GM23338 (cell line): ENCODE data around the gene KLKB1. TPM values are rescaled to one million over a fixed set of nuclear protein-coding genes. Genes with fewer than 3 reads are reported as not detected.

Experiments used
- ATAC-seq: fragments of 200-7000 bp; cut with Tn5 transposase; 3 replicates; pipeline ENCODE4 v1.9.1; 2020
- DNase-seq: peaks from one replicate; pipeline ENCODE4 v3.0.0-alpha.2; 2015; ENCODE audit warnings: low spot score
- H2AFZ ChIP-seq: fragments of 200-600 bp; sonication (generic); 2 replicates; pipeline ENCODE4 v1.8.0; 2016; ENCODE audit warnings: antibody characterized with exemption, mild to moderate bottlenecking, moderate library complexity
- H3F3A ChIP-seq: fragments of 200-600 bp; sonication (generic); replicated peaks from 2 replicates; pipeline ENCODE4 v1.8.0; 2017; ENCODE audit warnings: antibody characterized with exemption, mixed run types, low read depth
- H3K27ac ChIP-seq: fragments of 200-600 bp; sonication (generic); 2 replicates; pipeline ENCODE4 v1.6.1; 2016; ENCODE audit warnings: low read depth
- H3K27me3 ChIP-seq: fragments of 200-600 bp; sonication (generic); 2 replicates; pipeline ENCODE4 v1.8.0; 2016; ENCODE audit warnings: mild to moderate bottlenecking, mixed run types, moderate library complexity; ENCODE audit not compliant: insufficient read depth
- H3K36me3 ChIP-seq: fragments of 200-600 bp; sonication (generic); 2 replicates; pipeline ENCODE4 v1.8.0; 2016; ENCODE audit warnings: mild to moderate bottlenecking; ENCODE audit not compliant: insufficient read depth
- H3K4me1 ChIP-seq: fragments of 200-600 bp; sonication (generic); 2 replicates; pipeline ENCODE4 v1.8.0; 2016; ENCODE audit warnings: mild to moderate bottlenecking, moderate library complexity; ENCODE audit not compliant: insufficient read depth
- H3K4me2 ChIP-seq: fragments of 200-600 bp; sonication (generic); 2 replicates; pipeline ENCODE4 v1.7.1; 2017; ENCODE audit warnings: mixed run types
- H3K4me3 ChIP-seq: fragments of 200-600 bp; sonication (generic); 2 replicates; pipeline ENCODE4 v1.6.1; 2016; ENCODE audit warnings: mixed run types
- H3K79me2 ChIP-seq: fragments of 200-600 bp; sonication (generic); replicated peaks from 2 replicates; pipeline ENCODE4 v1.8.0; 2017; ENCODE audit warnings: mild to moderate bottlenecking; ENCODE audit not compliant: insufficient read depth
- H3K9me2 ChIP-seq: fragments of 200-600 bp; sonication (generic); 2 replicates; pipeline ENCODE4 v1.8.0; 2017; ENCODE audit not compliant: insufficient read depth
- H4K20me1 ChIP-seq: fragments of 200-600 bp; sonication (generic); replicated peaks from 2 replicates; pipeline ENCODE4 v1.8.0; 2017; ENCODE audit warnings: mild to moderate bottlenecking; ENCODE audit not compliant: insufficient read depth
- H3K27ac Mint-ChIP-seq: 2 replicates; pipeline ENCODE4 v1.8.0; 2020; ENCODE audit warnings: inconsistent platforms, mild to moderate bottlenecking, moderate library complexity, mixed read lengths
- H3K27me3 Mint-ChIP-seq: 3 replicates; pipeline ENCODE4 v1.8.0; 2022; ENCODE audit warnings: low read depth, mild to moderate bottlenecking, moderate library complexity, mixed read lengths, inconsistent platforms; ENCODE audit not compliant: insufficient read depth, poor library complexity
- H3K36me3 Mint-ChIP-seq: 3 replicates; pipeline ENCODE4 v1.8.0; 2021; ENCODE audit warnings: low read depth, mild to moderate bottlenecking, inconsistent platforms, moderate library complexity, mixed read lengths
- H3K4me1 Mint-ChIP-seq: 3 replicates; pipeline ENCODE4 v1.8.0; 2020; ENCODE audit warnings: mild to moderate bottlenecking, inconsistent platforms, mixed read lengths
- H3K4me3 Mint-ChIP-seq: 3 replicates; pipeline ENCODE4 v1.8.0; 2021; ENCODE audit warnings: moderate library complexity, mild to moderate bottlenecking, inconsistent platforms, mixed read lengths
- H3K9me3 Mint-ChIP-seq: 3 replicates; pipeline ENCODE4 v1.8.0; 2020; ENCODE audit warnings: moderate library complexity, mild to moderate bottlenecking, inconsistent platforms, mixed read lengths
- CREB1 ChIP-seq: fragments of 250-450 bp; sonication (Bioruptor Pico); IDR thresholded peaks from 2 replicates; pipeline ENCODE4 v1.5.0; 2020; ENCODE audit warnings: low read depth, mild to moderate bottlenecking, moderate library complexity
- EZH2 ChIP-seq: fragments of 200-600 bp; sonication (generic); IDR thresholded peaks from one replicate; pipeline ENCODE4 v1.8.0; 2017; ENCODE audit warnings: antibody characterized with exemption, mild to moderate bottlenecking, low read depth; ENCODE audit not compliant: unreplicated experiment
- EZH2phosphoT487 ChIP-seq: fragments of 200-600 bp; sonication (generic); IDR thresholded peaks from one replicate; pipeline ENCODE4 v1.8.1; 2018; ENCODE audit warnings: antibody characterized with exemption; ENCODE audit not compliant: unreplicated experiment
- JUNB ChIP-seq: IDR thresholded peaks from one replicate; pipeline ENCODE4 v1.6.1; 2016; ENCODE audit warnings: antibody characterized with exemption; ENCODE audit not compliant: unreplicated experiment
- NANOG ChIP-seq: IDR thresholded peaks from 2 replicates; pipeline ENCODE4 v1.6.1; 2016; ENCODE audit warnings: antibody characterized with exemption, borderline replicate concordance
- POLR2AphosphoS5 ChIP-seq: IDR thresholded peaks from 2 replicates; pipeline ENCODE4 v1.6.1; 2016; ENCODE audit warnings: antibody characterized with exemption, low read depth
- STAT1 ChIP-seq: IDR thresholded peaks from one replicate; pipeline ENCODE4 v1.6.1; 2016; ENCODE audit warnings: antibody characterized with exemption; ENCODE audit not compliant: unreplicated experiment
- ZNF114 ChIP-seq: fragments of 250-450 bp; sonication (Bioruptor Pico); IDR thresholded peaks from 2 replicates; pipeline ENCODE4 v1.5.0; 2020; ENCODE audit warnings: mild to moderate bottlenecking, moderate library complexity
- ZNF331 ChIP-seq: fragments of 250-450 bp; sonication (Bioruptor Pico); IDR thresholded peaks from 2 replicates; pipeline ENCODE4 v1.5.0; 2020; ENCODE audit warnings: low read depth, mild to moderate bottlenecking, moderate library complexity
- polyA plus RNA-seq: library from polyadenylated mRNA; unstranded; fragments of >200 nt; fragmentation: Nextera tagmentation; extraction: Ambion mirVana; gene quantifications from 2 replicates; pipeline ENCODE4 v1.2.1, GENCODE V29; 2016
- total RNA-seq: library from RNA; depleted of rRNA; stranded (reverse); fragments of >200 nt; shearing (Covaris generic); gene quantifications from 2 replicates; pipeline ENCODE4 v1.2.3, GENCODE V29; 2014
- TF ChIP-seq, protein P1 (sequence below): IDR thresholded peaks from 2 replicates; pipeline ENCODE4 v1.6.1; 2016; ENCODE audit warnings: antibody characterized with exemption
- TF ChIP-seq, protein P2 (sequence below): IDR thresholded peaks from one replicate; pipeline ENCODE4 v1.6.1; 2018; ENCODE audit warnings: antibody characterized with exemption; ENCODE audit not compliant: unreplicated experiment
- TF ChIP-seq, protein P3 (sequence below): fragments of 250-450 bp; sonication (Bioruptor Pico); IDR thresholded peaks from 2 replicates; pipeline ENCODE4 v1.5.0; 2020; ENCODE audit warnings: mild to moderate bottlenecking, moderate library complexity
- TF ChIP-seq, protein P4 (sequence below), 2 experiments: fragments of 200-600 bp in 1 of 2; sonication (generic) in 1 of 2; conservative IDR thresholded peaks; 2 replicates each; pipeline versions ENCODE4 v1.5.1 to v1.6.1; 2016 to 2017; ENCODE audit warnings: antibody characterized with exemption in 2 of 2, low read depth in 2 of 2, mild to moderate bottlenecking in 2 of 2, moderate library complexity in 1 of 2

The KLKB1 gene
- total and polyA plus RNA-seq, 2 experiments from 2014 or later, result 8.6 to 10.9 TPM

DNA sequence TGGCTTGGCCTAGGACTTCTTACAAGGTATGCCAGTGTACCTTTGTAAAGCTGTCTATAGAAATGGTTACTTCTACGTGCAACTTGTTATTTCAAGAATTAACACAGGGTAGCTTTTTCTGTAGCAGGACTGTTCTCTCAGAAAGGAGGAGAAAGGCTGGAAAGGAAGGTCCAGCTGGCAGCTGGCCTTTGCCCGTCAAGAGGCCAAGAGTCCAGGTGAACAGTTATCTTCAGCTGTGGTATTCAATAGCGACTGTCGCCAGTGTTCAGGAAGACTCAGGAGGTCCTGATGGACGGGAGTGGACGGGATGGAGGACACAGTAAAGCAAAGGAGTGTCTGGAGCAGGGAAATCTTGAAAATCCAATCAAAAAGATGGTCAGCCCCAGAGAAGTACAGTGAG is 31.2 kb upstream of the KLKB1 start:
- ATAC-seq, result no peak
- TF ChIP-seq JUNB (no peak), ZNF114 (CRISPR knock-in tag) (no peak), CREB1 (CRISPR knock-in tag) (no peak), ZNF331 (CRISPR knock-in tag) (no peak), EZH2phosphoT487 (no peak), EZH2 (no peak), STAT1 (no peak), NANOG (no peak), POLR2AphosphoS5 (no peak)
- TF ChIP-seq, protein P1, sequence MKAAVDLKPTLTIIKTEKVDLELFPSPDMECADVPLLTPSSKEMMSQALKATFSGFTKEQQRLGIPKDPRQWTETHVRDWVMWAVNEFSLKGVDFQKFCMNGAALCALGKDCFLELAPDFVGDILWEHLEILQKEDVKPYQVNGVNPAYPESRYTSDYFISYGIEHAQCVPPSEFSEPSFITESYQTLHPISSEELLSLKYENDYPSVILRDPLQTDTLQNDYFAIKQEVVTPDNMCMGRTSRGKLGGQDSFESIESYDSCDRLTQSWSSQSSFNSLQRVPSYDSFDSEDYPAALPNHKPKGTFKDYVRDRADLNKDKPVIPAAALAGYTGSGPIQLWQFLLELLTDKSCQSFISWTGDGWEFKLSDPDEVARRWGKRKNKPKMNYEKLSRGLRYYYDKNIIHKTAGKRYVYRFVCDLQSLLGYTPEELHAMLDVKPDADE, result no peak
- TF ChIP-seq, protein P2, sequence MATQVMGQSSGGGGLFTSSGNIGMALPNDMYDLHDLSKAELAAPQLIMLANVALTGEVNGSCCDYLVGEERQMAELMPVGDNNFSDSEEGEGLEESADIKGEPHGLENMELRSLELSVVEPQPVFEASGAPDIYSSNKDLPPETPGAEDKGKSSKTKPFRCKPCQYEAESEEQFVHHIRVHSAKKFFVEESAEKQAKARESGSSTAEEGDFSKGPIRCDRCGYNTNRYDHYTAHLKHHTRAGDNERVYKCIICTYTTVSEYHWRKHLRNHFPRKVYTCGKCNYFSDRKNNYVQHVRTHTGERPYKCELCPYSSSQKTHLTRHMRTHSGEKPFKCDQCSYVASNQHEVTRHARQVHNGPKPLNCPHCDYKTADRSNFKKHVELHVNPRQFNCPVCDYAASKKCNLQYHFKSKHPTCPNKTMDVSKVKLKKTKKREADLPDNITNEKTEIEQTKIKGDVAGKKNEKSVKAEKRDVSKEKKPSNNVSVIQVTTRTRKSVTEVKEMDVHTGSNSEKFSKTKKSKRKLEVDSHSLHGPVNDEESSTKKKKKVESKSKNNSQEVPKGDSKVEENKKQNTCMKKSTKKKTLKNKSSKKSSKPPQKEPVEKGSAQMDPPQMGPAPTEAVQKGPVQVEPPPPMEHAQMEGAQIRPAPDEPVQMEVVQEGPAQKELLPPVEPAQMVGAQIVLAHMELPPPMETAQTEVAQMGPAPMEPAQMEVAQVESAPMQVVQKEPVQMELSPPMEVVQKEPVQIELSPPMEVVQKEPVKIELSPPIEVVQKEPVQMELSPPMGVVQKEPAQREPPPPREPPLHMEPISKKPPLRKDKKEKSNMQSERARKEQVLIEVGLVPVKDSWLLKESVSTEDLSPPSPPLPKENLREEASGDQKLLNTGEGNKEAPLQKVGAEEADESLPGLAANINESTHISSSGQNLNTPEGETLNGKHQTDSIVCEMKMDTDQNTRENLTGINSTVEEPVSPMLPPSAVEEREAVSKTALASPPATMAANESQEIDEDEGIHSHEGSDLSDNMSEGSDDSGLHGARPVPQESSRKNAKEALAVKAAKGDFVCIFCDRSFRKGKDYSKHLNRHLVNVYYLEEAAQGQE, result no peak
- TF ChIP-seq, protein P3, sequence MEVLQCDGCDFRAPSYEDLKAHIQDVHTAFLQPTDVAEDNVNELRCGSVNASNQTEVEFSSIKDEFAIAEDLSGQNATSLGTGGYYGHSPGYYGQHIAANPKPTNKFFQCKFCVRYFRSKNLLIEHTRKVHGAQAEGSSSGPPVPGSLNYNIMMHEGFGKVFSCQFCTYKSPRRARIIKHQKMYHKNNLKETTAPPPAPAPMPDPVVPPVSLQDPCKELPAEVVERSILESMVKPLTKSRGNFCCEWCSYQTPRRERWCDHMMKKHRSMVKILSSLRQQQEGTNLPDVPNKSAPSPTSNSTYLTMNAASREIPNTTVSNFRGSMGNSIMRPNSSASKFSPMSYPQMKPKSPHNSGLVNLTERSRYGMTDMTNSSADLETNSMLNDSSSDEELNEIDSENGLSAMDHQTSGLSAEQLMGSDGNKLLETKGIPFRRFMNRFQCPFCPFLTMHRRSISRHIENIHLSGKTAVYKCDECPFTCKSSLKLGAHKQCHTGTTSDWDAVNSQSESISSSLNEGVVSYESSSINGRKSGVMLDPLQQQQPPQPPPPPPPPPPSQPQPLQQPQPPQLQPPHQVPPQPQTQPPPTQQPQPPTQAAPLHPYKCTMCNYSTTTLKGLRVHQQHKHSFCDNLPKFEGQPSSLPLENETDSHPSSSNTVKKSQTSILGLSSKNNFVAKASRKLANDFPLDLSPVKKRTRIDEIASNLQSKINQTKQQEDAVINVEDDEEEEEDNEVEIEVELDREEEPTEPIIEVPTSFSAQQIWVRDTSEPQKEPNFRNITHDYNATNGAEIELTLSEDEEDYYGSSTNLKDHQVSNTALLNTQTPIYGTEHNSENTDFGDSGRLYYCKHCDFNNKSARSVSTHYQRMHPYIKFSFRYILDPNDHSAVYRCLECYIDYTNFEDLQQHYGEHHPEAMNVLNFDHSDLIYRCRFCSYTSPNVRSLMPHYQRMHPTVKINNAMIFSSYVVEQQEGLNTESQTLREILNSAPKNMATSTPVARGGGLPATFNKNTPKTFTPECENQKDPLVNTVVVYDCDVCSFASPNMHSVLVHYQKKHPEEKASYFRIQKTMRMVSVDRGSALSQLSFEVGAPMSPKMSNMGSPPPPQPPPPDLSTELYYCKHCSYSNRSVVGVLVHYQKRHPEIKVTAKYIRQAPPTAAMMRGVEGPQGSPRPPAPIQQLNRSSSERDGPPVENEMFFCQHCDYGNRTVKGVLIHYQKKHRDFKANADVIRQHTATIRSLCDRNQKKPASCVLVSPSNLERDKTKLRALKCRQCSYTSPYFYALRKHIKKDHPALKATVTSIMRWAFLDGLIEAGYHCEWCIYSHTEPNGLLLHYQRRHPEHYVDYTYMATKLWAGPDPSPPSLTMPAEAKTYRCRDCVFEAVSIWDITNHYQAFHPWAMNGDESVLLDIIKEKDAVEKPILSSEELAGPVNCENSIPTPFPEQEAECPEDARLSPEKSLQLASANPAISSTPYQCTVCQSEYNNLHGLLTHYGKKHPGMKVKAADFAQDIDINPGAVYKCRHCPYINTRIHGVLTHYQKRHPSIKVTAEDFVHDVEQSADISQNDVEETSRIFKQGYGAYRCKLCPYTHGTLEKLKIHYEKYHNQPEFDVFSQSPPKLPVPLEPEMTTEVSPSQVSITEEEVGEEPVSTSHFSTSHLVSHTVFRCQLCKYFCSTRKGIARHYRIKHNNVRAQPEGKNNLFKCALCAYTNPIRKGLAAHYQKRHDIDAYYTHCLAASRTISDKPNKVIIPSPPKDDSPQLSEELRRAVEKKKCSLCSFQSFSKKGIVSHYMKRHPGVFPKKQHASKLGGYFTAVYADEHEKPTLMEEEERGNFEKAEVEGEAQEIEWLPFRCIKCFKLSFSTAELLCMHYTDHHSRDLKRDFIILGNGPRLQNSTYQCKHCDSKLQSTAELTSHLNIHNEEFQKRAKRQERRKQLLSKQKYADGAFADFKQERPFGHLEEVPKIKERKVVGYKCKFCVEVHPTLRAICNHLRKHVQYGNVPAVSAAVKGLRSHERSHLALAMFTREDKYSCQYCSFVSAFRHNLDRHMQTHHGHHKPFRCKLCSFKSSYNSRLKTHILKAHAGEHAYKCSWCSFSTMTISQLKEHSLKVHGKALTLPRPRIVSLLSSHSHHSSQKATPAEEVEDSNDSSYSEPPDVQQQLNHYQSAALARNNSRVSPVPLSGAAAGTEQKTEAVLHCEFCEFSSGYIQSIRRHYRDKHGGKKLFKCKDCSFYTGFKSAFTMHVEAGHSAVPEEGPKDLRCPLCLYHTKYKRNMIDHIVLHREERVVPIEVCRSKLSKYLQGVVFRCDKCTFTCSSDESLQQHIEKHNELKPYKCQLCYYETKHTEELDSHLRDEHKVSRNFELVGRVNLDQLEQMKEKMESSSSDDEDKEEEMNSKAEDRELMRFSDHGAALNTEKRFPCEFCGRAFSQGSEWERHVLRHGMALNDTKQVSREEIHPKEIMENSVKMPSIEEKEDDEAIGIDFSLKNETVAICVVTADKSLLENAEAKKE (CRISPR knock-in tag), result no peak
- TF ChIP-seq, protein P4, sequence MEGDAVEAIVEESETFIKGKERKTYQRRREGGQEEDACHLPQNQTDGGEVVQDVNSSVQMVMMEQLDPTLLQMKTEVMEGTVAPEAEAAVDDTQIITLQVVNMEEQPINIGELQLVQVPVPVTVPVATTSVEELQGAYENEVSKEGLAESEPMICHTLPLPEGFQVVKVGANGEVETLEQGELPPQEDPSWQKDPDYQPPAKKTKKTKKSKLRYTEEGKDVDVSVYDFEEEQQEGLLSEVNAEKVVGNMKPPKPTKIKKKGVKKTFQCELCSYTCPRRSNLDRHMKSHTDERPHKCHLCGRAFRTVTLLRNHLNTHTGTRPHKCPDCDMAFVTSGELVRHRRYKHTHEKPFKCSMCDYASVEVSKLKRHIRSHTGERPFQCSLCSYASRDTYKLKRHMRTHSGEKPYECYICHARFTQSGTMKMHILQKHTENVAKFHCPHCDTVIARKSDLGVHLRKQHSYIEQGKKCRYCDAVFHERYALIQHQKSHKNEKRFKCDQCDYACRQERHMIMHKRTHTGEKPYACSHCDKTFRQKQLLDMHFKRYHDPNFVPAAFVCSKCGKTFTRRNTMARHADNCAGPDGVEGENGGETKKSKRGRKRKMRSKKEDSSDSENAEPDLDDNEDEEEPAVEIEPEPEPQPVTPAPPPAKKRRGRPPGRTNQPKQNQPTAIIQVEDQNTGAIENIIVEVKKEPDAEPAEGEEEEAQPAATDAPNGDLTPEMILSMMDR (conservative IDR thresholded peaks at IDR 0.05; ENCODE audit: low read depth in 2 of 2), result no peak
- Histone ChIP-seq H3K9me2 (no peaks in the 10 kb centered on the region), H3K27me3 (no peaks in the 10 kb centered on the region), H3K79me2 (no peaks in the 10 kb centered on the region; the same call in 1 of the 2 replicates), H4K20me1 (no peaks in the 10 kb centered on the region), H3F3A (0 out of 2 replicates have a peak, but pooled peaks cover 4% of the 10 kb centered on the region), H3K4me1 (peaks cover 6% of the 10 kb centered on the region; the same call in 1 of the 2 replicates), H3K27ac (no peak overlapping the region), H3K4me3 (no peak overlapping the region), H3K36me3 (no peaks in the 10 kb centered on the region), H3K4me2 (no peak overlapping the region), H2AFZ (no peak overlapping the region)
- H3K27me3 Mint-ChIP-seq, result peaks cover 6% of the 10 kb centered on the region
- no peak overlapping the region for H3K4me3 Mint-ChIP-seq
- H3K4me1 Mint-ChIP-seq, result peaks cover 19% of the 10 kb centered on the region
- no peak for DNase-seq
- no peaks in the 10 kb centered on the region for H3K9me3 Mint-ChIP-seq
- H3K27ac Mint-ChIP-seq, result no peak overlapping the region
- peaks cover 10% of the 10 kb centered on the region; the same call in 2 of the 3 replicates for H3K36me3 Mint-ChIP-seq
